GM19238 (cell line): ENCODE results near the gene SRC.
"Not testable (repeated sequence)": the region's sequence is repeated elsewhere in the genome, so short reads cannot be mapped to it uniquely, and the experiment has no call there.

Experiments
- DNase-seq: peaks from one replicate; pipeline ENCODE4 v3.0.0; 2011; ENCODE audit warnings: low spot score; ENCODE audit not compliant: insufficient read length

Gene SRC

GRCh38 chr20:37336369-37337207 is 9.4 kb upstream of the SRC start:
- DNase-seq, result peak; percentile 78

GRCh38 chr20:37337208-37337991 is 8.5 kb upstream of the SRC start:
- no peak for DNase-seq

GRCh38 chr20:37338380-37338779 is 7.6 kb upstream of the SRC start:
- DNase-seq, result not testable (repeated sequence)

GRCh38 chr20:37339208-37339607 is 6.7 kb upstream of the SRC start:
- DNase-seq, result no peak

- not testable (repeated sequence) for DNase-seq
These were observed 6.2 kb upstream of the SRC start for GRCh38 chr20:37339764-37340109.

GRCh38 chr20:37340998-37341397 is 4.9 kb upstream of the SRC start:
- DNase-seq, result no peak

GRCh38 chr20:37341632-37342031 is 4.3 kb upstream of the SRC start:
- no peak for DNase-seq

GRCh38 chr20:37342231-37343177 is 3.4 kb upstream of the SRC start:
- DNase-seq, result no peak

- no peak for DNase-seq
These were observed 2.5 kb upstream of the SRC start for GRCh38 chr20:37343212-37343993.

- DNase-seq, result no peak
These were observed 2.0 kb upstream of the SRC start for GRCh38 chr20:37343994-37344355.

GRCh38 chr20:37344506-37345338 is 1.2 kb upstream of the SRC start:
- no peak for DNase-seq

- DNase-seq, result no peak
These were observed 245 bp downstream of the SRC start for GRCh38 chr20:37346236-37346534.

- DNase-seq, result no peak
These were observed 801 bp downstream of the SRC start for GRCh38 chr20:37346535-37347346.

GRCh38 chr20:37347347-37347823 is 1.4 kb downstream of the SRC start:
- DNase-seq, result no peak

GRCh38 chr20:37347891-37348791 is 2.2 kb downstream of the SRC start:
- no peak for DNase-seq

- DNase-seq, result no peak
These were observed 3.0 kb downstream of the SRC start for GRCh38 chr20:37348792-37349516.
